Measurements from ENCODE around the gene EPB41L4B.

Gene EPB41L4B

GRCh38 chr9:109269081-109269480, 51.8 kb downstream of the EPB41L4B start:
- no peak for DNase-seq

GRCh38 chr9:109267555-109267954, 53.3 kb downstream of the EPB41L4B start:
- DNase-seq = no peak

GRCh38 chr9:109264877-109265587, 55.8 kb downstream of the EPB41L4B start:
- DNase-seq = no peak

GRCh38 chr9:109263358-109263757, 57.5 kb downstream of the EPB41L4B start:
- no peak for DNase-seq

GRCh38 chr9:109258481-109259302, 62.2 kb downstream of the EPB41L4B start:
- no peak for DNase-seq

GRCh38 chr9:109256336-109256735, 64.5 kb downstream of the EPB41L4B start:
- no peak for DNase-seq

GRCh38 chr9:109255394-109255793, 65.5 kb downstream of the EPB41L4B start:
- DNase-seq = no peak

GRCh38 chr9:109254317-109254716, 66.5 kb downstream of the EPB41L4B start:
- DNase-seq = no peak

- DNase-seq = no peak
Observed at GRCh38 chr9:109253637-109254284, 67.1 kb downstream of the EPB41L4B start.

GRCh38 chr9:109253241-109253636, 67.6 kb downstream of the EPB41L4B start:
- DNase-seq = no peak

GRCh38 chr9:109252291-109252690, 68.6 kb downstream of the EPB41L4B start:
- DNase-seq = no peak

- no peak for DNase-seq
Observed at GRCh38 chr9:109251776-109252106, 69.1 kb downstream of the EPB41L4B start.

- no peak for DNase-seq
Observed at GRCh38 chr9:109251080-109251775, 69.6 kb downstream of the EPB41L4B start.

GRCh38 chr9:109250771-109251079, 70.1 kb downstream of the EPB41L4B start:
- no peak for DNase-seq

- DNase-seq = no peak
Observed at GRCh38 chr9:109250311-109250741, 70.5 kb downstream of the EPB41L4B start.

GRCh38 chr9:109249615-109250014, 71.2 kb downstream of the EPB41L4B start:
- no peak for DNase-seq

GRCh38 chr9:109248133-109248581, 72.7 kb downstream of the EPB41L4B start:
- no peak for DNase-seq

- DNase-seq = no peak
Observed at GRCh38 chr9:109247228-109247627, 73.6 kb downstream of the EPB41L4B start.

GRCh38 chr9:109246533-109246932, 74.3 kb downstream of the EPB41L4B start:
- DNase-seq = no peak

GRCh38 chr9:109245310-109245897, 75.5 kb downstream of the EPB41L4B start:
- DNase-seq = no peak

GRCh38 chr9:109244179-109245132, 76.4 kb downstream of the EPB41L4B start:
- DNase-seq = peak; percentile 50 to 63

- DNase-seq = no peak
Observed at GRCh38 chr9:109242741-109243140, 78.1 kb downstream of the EPB41L4B start.

Data from Kasumi-1 (cell line).